Activated CD8-positive, alpha-beta memory T cell treated with anti-CD3 and anti-CD28 coated beads for 4 hours (primary cell): ENCODE measurements around the gene IZUMO2.
"Not testable (repeated sequence)": the region's sequence is repeated elsewhere in the genome, so short reads cannot be mapped to it uniquely, and the experiment has no call there.

Experiments used
- DNase-seq, 2 donors: peaks; one replicate each; pipeline ENCODE4 v3.0.0-alpha.2; 2020; ENCODE audit warnings: low read depth in 2 of 2

Gene IZUMO2

DNA sequence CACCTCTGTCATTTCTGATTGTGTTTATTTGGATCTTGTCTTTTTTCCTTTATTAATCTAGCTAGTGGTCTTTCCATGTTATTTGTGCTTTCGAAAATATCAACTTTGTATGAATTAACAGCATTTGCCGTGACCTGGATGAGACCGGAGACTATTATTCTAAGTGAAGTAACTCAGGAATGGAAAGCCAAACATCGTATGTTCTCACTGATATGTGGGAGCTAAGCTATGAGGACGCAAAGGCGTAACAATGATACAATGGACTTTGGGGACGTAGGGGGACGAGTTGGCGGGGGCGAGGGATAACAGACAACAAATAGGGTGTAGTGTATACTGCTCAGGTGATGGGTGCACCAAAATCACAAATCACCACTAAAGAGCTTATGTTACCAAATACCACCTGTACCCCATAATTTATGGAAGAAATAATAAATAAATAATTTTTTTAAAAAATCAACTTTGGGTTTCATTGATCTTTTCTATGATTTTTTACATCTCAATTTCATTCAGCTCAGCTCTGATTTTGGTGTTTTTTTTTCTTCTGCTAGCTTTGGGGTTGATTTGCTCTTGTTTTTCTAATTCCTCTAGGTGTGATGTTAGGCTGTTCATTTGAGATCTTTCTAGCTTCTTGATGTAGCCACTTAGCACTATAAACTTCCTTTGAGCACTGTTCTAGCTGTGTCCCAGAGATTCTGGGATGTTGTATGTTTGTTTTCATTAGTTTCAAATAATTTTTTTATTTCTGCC lies 27.1 kb downstream of the IZUMO2 start:
- DNase-seq = not testable (repeated sequence)

DNA sequence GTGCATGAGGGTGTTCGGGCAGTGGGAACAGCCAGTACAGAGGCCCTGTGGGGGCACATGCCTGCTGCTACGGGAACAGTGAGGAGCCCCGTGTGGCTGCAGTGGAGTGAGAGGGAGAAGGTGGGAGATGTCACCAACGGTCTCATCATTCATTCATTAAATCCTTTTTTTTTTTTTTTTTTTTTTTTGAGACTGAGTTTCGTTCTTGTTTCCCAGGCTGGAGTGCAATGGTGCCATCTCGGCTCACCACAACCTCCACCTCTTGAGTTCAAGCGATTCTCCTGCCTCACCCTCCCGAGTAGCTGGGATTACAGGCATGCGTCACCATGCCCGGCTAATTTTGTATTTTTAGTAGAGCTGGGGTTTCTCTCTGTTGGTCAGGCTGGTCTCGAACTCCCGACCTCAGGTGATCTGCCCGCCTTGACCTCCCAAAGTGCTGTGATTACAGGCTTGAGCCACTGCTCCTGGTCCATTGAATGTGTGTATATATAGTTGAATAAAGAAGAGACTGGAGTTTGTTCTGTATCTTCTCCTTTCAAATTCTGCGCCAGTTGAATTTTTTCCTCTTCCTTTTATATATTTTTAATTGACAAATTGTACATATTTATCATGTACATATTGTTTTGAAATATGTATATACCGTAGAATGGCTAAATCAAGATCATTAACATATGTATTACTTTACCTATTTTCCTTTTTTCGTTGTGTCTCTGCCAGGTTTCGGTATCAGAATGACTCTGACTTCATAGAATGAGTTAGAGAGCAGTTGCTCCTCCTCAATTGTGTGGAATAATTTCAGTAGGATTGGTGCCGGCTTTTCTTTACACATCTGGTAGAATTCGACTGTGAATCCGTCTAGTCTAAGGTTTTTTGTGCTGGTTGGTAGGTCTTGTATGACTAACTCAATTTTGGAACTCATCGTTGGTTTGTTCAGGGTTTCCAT lies 28.0 kb downstream of the IZUMO2 start:
- not testable (repeated sequence) for DNase-seq

DNA sequence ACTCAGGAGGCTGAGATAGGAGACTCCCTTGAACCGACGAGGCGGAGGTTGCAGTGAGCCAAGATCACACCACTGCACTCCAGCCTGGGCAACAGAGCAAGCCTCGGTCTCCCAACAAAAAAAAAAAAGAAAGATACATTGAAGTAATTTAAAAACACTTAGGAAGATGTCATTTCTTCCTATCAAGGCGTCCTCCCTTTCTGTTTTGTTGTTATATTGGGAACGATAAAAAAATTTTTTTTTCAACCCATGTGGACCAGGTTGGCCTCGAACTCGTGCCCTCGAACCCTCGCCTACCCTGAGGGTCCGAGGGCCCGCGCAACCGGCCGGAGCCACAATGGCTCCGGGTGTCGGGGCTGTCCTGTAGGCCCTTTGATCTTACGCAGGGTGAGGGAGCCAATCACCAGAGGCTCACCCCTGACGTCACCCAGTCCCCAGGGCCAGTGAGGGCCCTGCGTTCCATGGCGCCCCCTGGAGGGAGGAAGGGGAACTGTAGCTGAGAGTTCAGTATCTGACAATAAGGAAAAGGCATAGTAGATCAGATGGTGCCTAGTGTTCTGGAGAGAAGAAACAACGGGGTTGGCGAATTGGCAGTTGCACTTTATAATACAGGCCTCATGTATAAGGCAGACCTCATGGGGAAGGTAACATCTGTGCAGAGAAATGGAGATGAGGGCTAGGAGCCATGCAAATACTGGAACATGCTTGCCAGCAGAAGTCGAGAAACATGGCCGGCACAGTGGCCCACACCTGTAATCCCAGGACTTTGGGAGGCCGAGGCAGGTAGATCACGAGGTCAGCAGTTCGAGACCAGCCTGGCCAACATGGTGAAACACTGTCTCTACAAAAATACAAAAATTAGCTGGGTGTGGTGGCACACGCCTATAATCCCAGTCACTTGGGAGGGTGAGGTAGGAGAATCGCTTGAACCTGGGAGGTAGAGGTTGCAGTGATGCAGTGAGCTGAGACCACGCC lies 29.3 kb downstream of the IZUMO2 start:
- not testable (repeated sequence) for DNase-seq

DNA sequence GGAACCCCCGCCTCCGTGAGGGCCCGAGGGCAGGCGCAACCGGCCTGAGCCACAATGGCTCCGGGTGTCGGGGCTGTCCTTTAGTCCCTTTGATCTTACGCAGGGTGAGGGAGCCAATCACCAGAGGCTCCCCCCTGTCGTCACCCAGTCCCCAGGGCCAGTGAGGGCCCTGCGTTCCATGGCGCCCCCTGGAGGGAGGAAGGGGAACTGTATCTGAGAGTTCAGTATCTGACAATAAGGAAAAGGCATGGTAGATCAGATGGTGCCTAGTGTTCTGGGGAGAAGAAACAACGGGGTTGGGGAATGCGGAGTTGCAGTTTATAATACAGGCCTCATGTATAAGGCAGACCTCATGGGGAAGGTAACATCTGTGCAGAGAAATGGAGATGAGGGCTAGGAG lies 59.1 kb downstream of the IZUMO2 start:
- DNase-seq = not testable (repeated sequence)

DNA sequence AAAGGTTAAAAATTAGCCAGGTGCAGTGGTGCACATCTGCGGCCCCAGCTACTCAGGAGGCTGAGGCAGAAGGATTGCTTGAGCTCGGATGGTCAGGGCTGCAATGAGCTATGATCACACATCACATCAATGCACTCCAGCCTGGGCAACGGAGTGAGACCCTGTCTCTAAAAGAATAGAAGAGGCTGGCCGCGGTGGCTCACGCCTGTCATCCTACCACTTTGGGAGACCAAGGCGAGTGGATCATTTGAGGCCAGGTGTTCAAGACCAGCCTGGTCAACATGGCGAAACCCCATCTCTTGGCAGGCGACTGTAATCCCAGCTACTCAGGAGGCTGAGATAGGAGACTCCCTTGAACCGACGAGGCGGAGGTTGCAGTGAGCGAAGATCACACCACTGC lies 59.7 kb downstream of the IZUMO2 start:
- DNase-seq = not testable (repeated sequence)
